HEK293 (cell line): ENCODE measurements around the gene LYVE1.

Experiments used
- REPIN1 ChIP-seq: fragments of 450-650 bp; formaldehyde crosslinking; IDR thresholded peaks from 2 replicates; pipeline ENCODE4 v1.5.1; 2017; ENCODE audit warnings: missing biosample characterization, missing genetic modification characterization, low read depth
- TSHZ1 ChIP-seq: fragments of 450-650 bp; formaldehyde crosslinking; IDR thresholded peaks from 2 replicates; pipeline ENCODE4 v1.5.1; 2016; ENCODE audit warnings: missing biosample characterization, missing genetic modification characterization, borderline replicate concordance

- TF ChIP-seq TSHZ1 (tag by site-specific recombination) (no peak), REPIN1 (no peak)
These were observed 5.1 kb upstream of the LYVE1 start for GRCh38 chr11:10573556-10573955.
